ENCODE results near the gene OR6J1.

DNA sequence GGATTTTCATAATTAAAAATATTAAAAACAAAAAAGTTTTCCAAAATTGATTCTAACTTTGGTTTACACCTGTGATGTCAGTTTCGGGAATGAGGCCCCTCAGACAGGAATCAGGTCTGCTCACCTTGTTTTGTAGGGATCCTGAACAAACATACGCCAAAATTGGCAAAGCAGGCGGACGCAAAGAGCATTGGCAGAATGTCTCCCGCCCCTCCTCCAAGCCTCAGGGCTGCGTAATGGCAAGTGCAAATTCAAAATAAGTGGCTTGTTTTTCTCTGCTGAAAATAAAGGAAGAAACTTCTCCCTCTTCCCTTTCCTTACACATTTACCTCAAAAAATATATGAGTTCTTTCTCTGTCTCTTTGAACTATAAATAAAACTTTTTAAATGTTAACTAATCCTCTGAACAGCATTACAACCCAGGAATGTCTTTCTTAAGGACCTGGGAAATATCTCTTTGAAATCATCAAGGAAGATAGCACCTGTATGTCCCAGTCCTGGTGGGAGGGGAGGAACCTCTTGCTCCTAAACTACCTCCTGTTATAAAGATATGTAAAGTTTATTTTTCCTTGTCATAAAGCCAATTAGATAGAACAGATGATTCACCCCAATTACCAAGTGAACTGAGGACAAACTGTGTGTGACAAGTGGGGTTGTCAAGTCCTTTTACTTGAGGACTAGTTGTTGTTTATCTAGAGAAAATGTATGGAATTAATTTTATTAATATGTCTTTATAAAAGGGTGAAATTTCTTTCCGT, 16.5 kb downstream of the OR6J1 start:
- no peak for TF ChIP-seq CTCF (IDR thresholded peaks at IDR 0.05)
- TF ChIP-seq POLR2A (IDR thresholded peaks at IDR 0.05), result no peak
